Measurements from ENCODE around the gene AGPS.

The AGPS gene

GRCh38 chr2:177579486-177580036 is 187.0 kb downstream of the AGPS start:
- Mint-ChIP-seq H3K27ac (no peak overlapping the region), H3K27me3 (no peaks in the 10 kb centered on the region), H3K36me3 (ENCODE audit: low read depth) (no peaks in the 10 kb centered on the region), H3K4me1 (ENCODE audit: low read depth) (no peaks in the 10 kb centered on the region), H3K9me3 (no peaks in the 10 kb centered on the region), H3K4me3 (no peak overlapping the region)
- intact Hi-C loops (cut with micrococcal nuclease) = no loop called here

DNA sequence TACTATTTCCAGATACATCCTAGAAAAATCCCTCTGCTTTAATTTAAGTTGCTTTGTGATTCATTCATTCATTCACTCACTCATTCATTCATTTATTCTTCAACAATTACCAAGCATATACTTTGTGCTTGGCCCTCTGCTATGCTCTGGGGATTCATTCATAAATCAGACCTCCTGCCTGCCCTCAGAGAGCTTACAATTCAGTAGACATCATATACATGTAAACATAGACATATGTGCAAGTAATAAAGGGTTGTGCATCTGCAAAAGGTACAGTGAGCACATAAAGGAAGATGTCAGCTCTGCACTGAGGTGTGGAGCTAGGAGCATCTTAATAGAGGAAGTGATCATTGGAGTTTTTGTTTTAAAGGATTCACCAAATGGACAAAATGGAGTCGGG is 189.4 kb downstream of the AGPS start:
- Mint-ChIP-seq H3K27ac (no peak overlapping the region), H3K9me3 (no peaks in the 10 kb centered on the region), H3K36me3 (ENCODE audit: low read depth) (no peaks in the 10 kb centered on the region), H3K4me3 (no peak overlapping the region), H3K27me3 (no peaks in the 10 kb centered on the region), H3K4me1 (ENCODE audit: low read depth) (no peaks in the 10 kb centered on the region)
- intact Hi-C loops (cut with micrococcal nuclease) = no loop called here

GRCh38 chr2:177584030-177584692 is 191.6 kb downstream of the AGPS start:
- H3K9me3 Mint-ChIP-seq = no peaks in the 10 kb centered on the region
- no peaks in the 10 kb centered on the region for H3K4me1 Mint-ChIP-seq (ENCODE audit: low read depth)
- no peaks in the 10 kb centered on the region for H3K36me3 Mint-ChIP-seq (ENCODE audit: low read depth)
- no peak overlapping the region for H3K4me3 Mint-ChIP-seq
- no peaks in the 10 kb centered on the region for H3K27me3 Mint-ChIP-seq
- intact Hi-C loops (cut with micrococcal nuclease) = no loop called here
- no peak overlapping the region for H3K27ac Mint-ChIP-seq

- no peak overlapping the region for H3K27ac Mint-ChIP-seq
Measured at GRCh38 chr2:177585234-177585863, 192.8 kb downstream of the AGPS start.

DNA sequence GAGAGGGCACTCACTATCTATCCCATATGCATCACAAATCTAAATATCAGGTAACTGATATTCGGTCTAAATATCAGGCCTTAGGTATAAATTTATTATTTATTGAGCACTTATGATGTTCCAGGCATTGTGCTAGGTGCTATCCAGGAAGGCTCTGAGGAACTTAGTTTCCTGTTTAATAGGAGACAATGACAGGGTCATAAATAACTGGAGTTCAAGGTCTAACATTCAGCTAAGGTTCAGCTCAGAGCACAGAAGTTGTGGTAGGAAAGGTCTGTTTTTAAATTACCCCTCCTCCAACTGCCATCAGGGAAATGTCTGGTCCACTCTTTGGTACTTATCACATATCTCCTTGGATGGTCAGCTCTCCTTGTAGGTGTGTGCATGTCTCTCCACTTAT is 193.6 kb downstream of the AGPS start:
- H3K27me3 Mint-ChIP-seq = no peaks in the 10 kb centered on the region
- peaks cover 3% of the 10 kb centered on the region for H3K4me1 Mint-ChIP-seq (ENCODE audit: low read depth)
- H3K27ac Mint-ChIP-seq = no peak overlapping the region

More at GRCh38 chr2:177585234-177585863, 192.8 kb downstream of the AGPS start:
- intact Hi-C loops (cut with micrococcal nuclease) = no loop called here
- H3K4me1 Mint-ChIP-seq (ENCODE audit: low read depth) = no peaks in the 10 kb centered on the region
- no peak overlapping the region for H3K4me3 Mint-ChIP-seq
- H3K27me3 Mint-ChIP-seq = no peaks in the 10 kb centered on the region
- H3K36me3 Mint-ChIP-seq (ENCODE audit: low read depth) = no peaks in the 10 kb centered on the region
- H3K9me3 Mint-ChIP-seq = no peaks in the 10 kb centered on the region

DNA sequence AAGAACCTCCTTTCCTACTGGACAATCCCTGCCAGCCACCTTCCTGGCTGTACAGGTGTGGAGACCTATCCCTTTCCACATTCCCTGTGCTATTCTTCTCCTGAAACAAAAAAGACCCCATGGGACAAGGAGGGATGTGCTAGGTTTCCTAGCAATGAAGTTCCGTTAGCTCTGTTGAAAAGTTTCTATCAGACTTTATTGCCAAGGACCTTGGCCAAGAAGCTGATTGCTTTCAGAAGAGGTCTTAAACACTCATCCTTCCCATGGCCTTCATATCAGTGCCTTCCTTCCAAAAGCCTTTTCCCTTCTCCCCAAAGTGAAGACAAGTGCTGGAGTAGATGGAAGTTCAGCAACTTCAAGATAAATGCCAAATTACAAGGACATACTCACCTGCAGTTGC is 194.8 kb downstream of the AGPS start:
- no peak overlapping the region for H3K27ac Mint-ChIP-seq
- no peaks in the 10 kb centered on the region for H3K27me3 Mint-ChIP-seq
- H3K9me3 Mint-ChIP-seq = no peaks in the 10 kb centered on the region
- intact Hi-C loops (cut with micrococcal nuclease) = no loop called here
- no peak overlapping the region for H3K4me3 Mint-ChIP-seq
- peaks cover 5% of the 10 kb centered on the region for H3K4me1 Mint-ChIP-seq (ENCODE audit: low read depth)
- H3K36me3 Mint-ChIP-seq (ENCODE audit: low read depth) = no peaks in the 10 kb centered on the region

More for the DNA sequence above, 193.6 kb downstream of the AGPS start:
- Mint-ChIP-seq H3K4me3 (no peak overlapping the region), H3K36me3 (ENCODE audit: low read depth) (no peaks in the 10 kb centered on the region), H3K9me3 (no peaks in the 10 kb centered on the region)
- intact Hi-C loops (cut with micrococcal nuclease) = no loop called here

GRCh38 chr2:177588671-177589070 is 196.1 kb downstream of the AGPS start:
- H3K4me3 Mint-ChIP-seq = no peak overlapping the region
- no peak overlapping the region for H3K27ac Mint-ChIP-seq
- H3K9me3 Mint-ChIP-seq = no peaks in the 10 kb centered on the region
- no peaks in the 10 kb centered on the region for H3K36me3 Mint-ChIP-seq (ENCODE audit: low read depth)
- no peaks in the 10 kb centered on the region for H3K27me3 Mint-ChIP-seq
- peaks cover 5% of the 10 kb centered on the region for H3K4me1 Mint-ChIP-seq (ENCODE audit: low read depth)
- intact Hi-C loops (cut with micrococcal nuclease) = no loop called here

DNA sequence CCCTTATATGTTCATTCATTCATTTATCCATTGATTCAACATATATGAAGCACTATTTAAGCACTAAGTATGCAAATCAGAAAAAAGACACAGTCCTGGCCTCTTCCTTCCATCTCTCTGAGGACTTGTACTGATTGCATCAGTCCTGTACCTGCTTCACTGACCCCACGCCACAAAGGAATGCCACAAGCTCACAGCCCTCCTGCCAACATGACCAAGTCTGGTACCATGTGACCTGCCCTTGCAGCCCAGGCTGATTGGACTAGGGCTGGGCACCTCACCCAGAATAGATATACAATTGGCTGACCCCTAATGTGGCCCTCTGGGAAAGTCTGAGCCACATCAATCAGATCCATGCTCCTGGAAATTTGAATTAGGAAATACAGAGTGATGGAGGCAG is 196.6 kb downstream of the AGPS start:
- H3K9me3 Mint-ChIP-seq = no peaks in the 10 kb centered on the region
- intact Hi-C loops (cut with micrococcal nuclease) = no loop called here
- no peaks in the 10 kb centered on the region for H3K36me3 Mint-ChIP-seq (ENCODE audit: low read depth)
- H3K27me3 Mint-ChIP-seq = no peaks in the 10 kb centered on the region
- no peak overlapping the region for H3K4me3 Mint-ChIP-seq
- H3K27ac Mint-ChIP-seq = no peak overlapping the region
- peaks cover 5% of the 10 kb centered on the region for H3K4me1 Mint-ChIP-seq (ENCODE audit: low read depth)

GRCh38 chr2:177592397-177592796 is 199.8 kb downstream of the AGPS start:
- Mint-ChIP-seq H3K27ac (no peak overlapping the region), H3K9me3 (no peaks in the 10 kb centered on the region), H3K4me1 (ENCODE audit: low read depth) (peaks cover 5% of the 10 kb centered on the region), H3K27me3 (no peaks in the 10 kb centered on the region), H3K36me3 (ENCODE audit: low read depth) (no peaks in the 10 kb centered on the region), H3K4me3 (no peak overlapping the region)
- intact Hi-C loops (cut with micrococcal nuclease) = no loop called here

DNA sequence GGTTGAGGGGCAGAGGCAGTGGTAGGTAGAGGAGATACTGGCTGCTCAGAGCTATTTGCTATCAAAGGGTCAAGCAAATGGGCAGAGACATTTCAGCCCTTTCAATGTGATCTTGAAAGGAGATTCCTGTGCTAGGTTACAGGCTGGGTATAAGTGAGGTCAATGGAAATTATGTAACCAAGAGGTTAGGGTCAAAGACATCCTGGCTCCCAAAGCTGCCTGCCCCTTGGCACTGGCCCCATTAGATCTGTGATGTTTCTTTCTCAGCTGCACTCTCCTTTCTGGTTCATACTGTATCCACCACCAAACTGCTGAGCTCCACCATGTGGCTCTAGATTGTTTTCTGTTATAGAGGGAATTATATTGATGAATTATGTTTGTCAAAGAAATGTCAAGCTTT is 200.4 kb downstream of the AGPS start:
- H3K4me3 Mint-ChIP-seq = no peak overlapping the region
- intact Hi-C loops (cut with micrococcal nuclease) = no loop called here
- no peaks in the 10 kb centered on the region for H3K9me3 Mint-ChIP-seq
- peaks cover 5% of the 10 kb centered on the region for H3K4me1 Mint-ChIP-seq (ENCODE audit: low read depth)
- H3K36me3 Mint-ChIP-seq (ENCODE audit: low read depth) = no peaks in the 10 kb centered on the region
- no peaks in the 10 kb centered on the region for H3K27me3 Mint-ChIP-seq
- H3K27ac Mint-ChIP-seq = no peak overlapping the region

DNA sequence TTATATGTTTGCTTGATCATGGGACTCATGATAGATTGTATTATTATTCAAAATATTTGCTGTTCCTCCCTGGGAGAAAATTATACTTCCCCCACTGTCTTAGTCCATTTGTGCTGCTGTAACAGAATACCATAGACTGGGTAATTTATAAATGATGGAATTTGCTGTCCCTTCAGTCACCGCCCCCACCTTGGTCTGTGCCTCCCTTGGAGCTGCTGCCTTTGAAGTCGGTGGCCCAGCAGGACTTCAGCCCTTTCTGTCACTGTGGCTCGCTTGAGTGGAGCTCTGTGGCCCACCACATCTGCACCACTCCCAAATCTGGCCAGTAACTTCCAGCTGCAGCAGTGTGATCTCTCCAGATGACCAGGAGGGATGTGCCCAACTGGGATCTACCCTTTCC is 200.8 kb downstream of the AGPS start:
- peaks cover 5% of the 10 kb centered on the region for H3K4me1 Mint-ChIP-seq (ENCODE audit: low read depth)
- intact Hi-C loops (cut with micrococcal nuclease) = no loop called here
- no peaks in the 10 kb centered on the region for H3K9me3 Mint-ChIP-seq
- no peaks in the 10 kb centered on the region for H3K36me3 Mint-ChIP-seq (ENCODE audit: low read depth)
- no peaks in the 10 kb centered on the region for H3K27me3 Mint-ChIP-seq
- H3K27ac Mint-ChIP-seq = no peak overlapping the region
- H3K4me3 Mint-ChIP-seq = no peak overlapping the region
